Activated CD8-positive, alpha-beta memory T cell treated with anti-CD3 and anti-CD28 coated beads, Interleukin-2, amount 50 U/mL, for 1 hour (primary cell): Measurements from ENCODE around the gene LIPC.

Experiments
- DNase-seq: peaks from one replicate; pipeline ENCODE4 v3.0.0-alpha.2; 2020; ENCODE audit errors: extremely low read depth

The LIPC gene

DNA sequence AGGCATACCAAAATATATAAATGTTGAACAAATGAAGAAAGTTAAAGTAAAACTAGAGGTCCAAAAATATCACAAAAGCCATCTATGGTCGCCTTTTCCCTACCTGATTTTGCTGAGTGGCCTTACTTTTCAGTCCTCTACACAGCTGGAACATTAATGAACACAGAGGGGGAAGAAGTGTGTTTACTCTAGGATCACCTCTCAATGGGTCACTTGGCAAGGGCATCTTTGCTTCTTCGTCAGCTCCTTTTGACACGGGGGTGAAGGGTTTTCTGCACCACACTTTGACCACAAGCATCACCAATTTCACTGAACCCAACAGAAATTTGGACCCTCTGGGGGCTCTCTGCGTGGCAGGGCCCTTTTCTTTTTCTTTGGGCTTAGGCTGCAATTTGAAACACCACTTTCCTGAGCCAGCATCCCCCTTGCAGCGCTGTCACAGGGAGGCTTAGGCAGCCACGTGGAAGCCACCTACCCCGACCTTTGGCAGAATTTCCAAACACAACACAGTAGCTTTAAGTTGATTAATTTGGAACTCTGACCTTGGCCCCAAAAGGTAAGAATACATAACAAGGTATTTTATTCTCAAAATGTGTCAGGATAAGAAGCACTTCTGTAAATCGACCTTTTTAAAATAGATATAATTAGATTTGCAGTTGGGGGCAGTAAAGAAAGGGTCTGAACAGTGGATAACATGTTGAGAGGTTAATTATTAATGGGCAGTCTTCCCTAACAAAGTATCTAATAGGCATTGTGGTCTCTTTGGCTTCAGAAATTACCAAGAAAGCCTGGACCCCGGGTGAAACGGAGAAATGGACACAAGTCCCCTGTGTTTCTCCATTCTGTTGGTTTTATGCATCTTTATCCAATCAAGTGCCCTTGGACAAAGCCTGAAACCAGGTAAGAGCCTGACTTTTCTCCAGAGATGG, at the start of gene LIPC:
Gene LIPC, plus strand, starts transcription at position 771 of the 929 bp plus-strand sequence. Its CDS starts 42 bp downstream, at position 813.
- DNase-seq, result no peak

DNA sequence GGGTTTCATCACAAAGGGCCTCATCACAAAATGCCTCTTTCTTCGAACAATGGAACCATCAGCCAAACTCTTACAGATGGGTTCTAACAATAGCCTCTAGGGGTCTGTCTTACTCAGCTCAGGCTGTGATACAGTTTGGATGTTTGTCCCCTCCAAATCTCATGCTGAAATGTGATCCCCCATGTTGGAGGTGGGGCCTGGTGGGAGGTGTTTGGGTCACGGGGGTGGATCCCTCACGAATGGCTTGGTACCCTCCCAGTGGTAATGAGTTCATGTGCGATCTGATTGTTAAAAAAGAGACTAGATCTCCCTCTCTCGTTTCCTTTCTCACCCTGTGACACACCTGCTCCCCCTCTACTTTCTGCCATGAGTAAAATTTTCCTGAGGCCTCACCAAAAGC, 47.9 kb upstream of the LIPC start:
- DNase-seq, result no peak

DNA sequence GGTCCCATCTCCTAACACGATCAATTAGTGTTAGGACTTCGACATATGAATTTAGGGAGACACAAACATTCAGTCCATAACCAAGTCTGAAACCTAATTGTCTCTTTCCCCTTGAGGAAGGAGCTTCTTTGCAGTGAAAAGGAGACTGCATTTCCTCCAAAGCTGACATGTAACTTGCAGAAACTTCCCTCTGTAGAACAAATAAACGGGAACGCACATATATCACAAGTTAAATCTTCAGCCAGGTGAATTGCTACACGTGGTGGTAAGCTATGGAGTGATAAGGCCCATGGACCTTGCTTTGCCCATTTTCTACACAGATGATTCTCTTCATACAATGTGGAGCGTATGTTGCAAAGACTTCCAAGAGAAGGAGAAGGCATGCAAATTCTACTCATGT, 47.1 kb upstream of the LIPC start:
- no peak for DNase-seq

DNA sequence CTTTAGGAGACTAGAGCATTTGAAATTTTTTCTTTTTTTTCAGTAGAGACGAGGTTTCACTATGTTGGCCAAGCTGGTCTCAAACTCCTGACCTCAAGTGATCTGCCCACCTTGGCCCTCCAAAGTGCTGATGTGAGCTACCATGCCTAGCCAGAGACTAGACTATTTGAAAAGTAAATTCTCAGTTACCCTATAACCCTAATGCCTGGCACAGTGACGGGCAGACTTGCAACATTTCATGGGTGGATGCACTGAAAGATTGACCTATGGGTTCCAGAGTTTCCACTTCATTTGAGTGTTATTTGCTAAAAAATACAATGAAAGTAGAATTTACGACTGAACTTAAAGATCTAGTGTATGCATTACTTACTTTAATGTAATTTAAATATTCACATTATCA, 45.7 kb upstream of the LIPC start:
- DNase-seq, result no peak

DNA sequence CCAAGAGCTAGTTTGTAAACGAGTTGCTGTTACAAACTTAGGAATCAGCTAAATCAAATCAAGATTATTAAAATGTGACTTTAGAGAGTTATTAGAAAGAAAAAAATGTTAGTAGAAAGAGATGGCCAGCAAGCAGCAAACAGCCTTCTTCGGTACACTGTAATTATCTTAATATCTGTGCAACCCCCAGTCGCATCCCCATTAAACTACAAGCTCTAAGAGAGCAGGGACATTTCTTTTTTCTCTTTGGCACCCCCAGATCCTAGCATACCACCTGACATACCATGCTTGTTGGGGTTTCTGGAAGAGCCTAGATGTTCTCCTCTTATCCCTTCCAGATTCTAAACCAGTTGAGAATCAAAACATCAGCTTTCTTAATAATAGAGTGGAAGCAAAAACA, 45.1 kb upstream of the LIPC start:
- DNase-seq, result no peak

DNA sequence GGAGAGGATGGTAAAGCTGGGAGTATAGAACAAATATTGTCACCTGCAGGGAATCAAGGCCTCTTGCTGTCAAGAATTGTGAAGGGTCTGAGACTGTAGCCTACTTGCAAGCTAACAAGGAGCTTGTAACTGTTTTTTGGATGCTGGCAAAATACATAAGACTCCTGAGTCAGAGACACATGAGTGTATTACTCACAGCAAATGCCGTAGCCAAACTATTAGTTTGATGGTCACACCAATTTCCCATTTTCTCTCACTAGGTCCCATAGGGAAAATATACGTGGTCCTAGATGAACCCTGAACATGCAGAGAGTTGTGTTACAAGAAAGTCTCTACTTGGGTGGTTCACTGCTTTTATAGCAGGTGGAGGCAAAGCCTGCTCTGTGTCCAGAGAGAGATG, 44.7 kb upstream of the LIPC start:
- no peak for DNase-seq

DNA sequence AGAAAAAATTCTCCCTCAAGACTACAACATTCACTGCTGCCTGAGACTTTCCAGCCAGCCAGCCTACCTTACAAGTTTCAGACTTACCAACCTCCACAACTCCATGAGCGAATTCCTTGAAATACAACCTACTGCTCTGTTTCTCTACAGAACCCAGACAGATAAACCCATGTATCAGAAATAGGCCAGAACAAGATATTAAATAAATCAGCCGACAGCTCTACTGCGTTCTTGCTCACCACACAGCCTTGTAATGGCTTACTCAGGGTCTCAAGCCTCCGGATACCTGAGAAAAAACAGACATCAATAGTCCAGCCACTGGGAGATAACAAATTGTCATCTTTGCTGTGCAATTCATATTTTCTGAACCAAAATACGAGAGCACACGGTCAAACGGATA, 43.6 kb upstream of the LIPC start:
- no peak for DNase-seq

DNA sequence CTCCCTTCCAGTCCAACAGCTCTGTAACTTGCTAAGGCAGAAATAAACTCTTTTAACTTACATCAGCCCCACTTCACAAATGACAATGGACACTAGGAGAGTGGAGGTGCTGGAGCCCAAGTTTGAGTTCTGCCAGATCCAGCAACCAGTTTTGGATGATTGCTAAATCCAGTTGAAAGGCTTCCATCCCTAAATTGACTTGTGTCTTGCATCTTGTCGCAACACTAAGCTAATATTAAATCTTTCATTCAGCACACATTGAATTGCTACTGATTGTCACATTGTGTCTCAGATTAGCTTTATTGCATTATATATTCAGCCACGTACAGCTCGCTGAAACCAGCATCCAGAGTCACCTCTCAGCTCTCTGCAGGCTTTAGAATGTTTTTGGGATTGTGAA, 41.7 kb upstream of the LIPC start:
- no peak for DNase-seq

DNA sequence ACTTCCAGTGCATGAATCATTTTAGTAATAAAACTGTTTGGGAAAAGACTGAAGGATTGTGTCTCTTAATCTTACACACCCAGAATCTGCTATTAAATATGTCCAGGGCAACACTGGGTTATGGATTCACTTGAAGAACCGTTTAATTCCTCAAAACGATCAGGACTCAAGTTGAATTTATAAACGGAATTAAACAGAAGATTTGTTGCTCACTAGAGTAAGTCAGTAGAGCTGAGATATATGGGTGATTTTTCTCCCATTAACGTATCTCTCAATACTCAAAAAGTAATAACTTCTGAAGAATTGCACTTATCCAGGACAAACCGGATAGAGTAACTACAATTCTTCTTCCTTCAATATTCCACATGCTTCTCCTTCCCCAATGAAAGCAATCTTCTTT, 41.1 kb upstream of the LIPC start:
- no peak for DNase-seq

DNA sequence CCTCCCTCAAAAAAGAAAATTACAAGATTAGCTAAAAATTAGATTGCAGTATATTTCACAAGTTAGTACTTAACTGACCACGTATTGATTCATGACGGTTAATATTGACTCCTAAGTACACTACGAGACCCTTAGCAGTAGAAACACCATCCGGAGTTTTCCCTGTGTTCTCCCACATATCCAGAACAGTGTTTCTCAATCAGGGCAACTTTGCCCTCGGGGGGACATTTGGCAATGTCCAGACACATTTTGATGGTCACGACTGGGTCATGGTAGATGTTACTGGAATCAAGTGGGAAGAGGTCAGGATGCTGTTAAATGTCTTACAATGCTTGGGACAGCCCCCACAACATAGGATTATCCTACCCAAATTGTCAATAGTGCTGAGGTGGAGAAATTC, 40.7 kb upstream of the LIPC start:
- no peak for DNase-seq

DNA sequence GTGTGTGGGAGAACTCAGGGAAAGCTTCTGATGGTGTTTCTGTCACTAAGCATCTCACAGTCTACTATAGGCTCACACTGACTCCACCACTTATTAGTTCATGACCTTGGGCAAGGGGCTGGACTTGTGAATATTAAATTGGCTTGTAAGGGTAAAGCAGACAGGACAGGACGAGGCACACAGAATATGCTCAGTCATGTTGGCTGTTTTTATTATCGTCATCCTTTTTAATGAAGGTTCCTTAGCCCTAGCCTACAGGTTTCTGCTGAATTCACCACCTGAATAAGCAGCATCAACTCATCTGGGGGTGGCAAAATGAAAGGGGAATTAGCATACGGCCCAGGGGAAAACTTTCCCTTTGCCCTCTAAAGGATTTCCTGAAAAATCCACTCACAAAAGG, 39.6 kb upstream of the LIPC start:
- DNase-seq, result no peak

DNA sequence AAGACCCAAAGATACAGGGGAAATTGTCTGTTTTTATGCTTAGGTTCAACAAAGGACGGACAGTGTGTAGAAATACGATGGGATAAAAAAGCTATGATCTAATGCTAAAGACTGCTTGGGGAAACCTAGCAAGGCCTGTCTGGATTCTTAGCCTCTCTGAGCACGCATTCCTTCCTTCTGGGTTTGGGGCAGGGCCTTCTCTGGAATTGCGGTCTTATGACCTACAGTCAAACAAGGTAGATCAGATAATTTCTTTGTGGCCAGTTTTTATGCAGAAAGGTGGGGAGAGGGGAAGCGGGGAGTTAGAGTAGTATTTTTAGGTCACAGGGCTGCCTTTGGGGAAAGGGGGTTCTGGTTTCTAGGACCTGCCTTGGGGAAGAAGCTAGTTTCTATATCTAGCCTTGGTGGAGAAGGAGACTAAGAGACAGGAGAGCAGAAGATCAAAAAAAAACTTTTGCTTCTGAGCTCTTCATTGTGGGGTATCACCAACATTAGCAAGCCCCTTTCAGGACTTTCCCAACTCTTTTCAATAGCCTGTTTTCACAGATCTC, 39.1 kb upstream of the LIPC start:
- DNase-seq, result no peak

DNA sequence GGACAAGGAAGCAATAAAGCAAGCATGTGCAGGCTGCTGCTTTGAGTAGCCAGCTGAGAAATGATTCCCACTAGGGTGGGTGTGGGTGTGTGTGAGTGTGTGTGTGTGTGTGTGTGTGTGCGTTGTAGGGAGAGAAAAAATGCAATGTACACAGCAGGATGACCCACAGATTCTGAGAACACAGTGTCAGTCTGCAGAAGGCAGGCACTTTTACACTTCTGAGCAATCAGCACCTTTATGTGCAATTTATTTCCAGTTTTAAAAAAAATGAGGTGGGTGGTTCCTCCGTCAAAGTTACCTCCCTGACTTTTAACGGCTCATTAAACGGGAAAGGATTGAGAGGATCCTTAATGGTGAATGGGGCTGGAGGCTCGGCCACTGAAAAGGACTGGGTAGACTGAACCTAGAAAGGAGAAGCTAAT, 38.5 kb upstream of the LIPC start:
- no peak for DNase-seq

DNA sequence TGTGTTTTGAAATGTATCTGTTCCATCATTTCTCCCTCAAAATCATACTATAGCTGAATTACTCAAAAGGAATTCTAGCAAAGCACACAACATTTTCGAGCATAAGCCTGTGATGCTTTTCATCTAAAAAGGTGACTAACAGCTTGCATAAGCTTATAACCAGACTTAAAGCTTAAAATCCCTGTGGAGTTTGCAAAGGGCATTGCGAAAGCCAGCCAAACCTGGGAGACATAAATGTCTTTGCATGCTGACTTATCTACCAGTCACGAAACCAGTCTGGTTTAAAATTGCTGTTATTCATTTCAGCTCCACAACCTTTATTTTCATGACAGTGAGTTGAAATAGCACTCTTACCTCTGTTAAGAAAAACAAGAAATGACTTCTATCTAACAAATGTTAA, 35.6 kb upstream of the LIPC start:
- no peak for DNase-seq

DNA sequence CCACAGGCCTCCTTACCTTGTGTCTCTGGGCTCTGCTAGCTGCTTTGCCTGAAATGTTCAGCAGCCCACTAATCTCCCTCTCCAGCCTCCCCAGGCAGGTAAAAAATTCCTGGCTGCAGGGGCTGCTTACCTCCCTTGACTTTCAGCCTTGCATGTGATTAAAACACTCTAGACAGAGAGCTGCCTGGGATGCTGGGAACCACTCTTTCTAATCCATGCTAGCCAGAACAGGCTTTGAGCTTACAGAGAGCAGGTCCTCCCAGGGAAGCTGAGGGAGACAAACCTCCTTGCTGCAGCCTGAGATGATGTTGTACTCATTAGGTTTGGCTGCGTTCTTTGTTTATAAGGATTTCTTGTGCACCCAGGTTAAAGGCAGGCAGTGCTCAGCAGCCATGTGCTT, 33.7 kb upstream of the LIPC start:
- no peak for DNase-seq

DNA sequence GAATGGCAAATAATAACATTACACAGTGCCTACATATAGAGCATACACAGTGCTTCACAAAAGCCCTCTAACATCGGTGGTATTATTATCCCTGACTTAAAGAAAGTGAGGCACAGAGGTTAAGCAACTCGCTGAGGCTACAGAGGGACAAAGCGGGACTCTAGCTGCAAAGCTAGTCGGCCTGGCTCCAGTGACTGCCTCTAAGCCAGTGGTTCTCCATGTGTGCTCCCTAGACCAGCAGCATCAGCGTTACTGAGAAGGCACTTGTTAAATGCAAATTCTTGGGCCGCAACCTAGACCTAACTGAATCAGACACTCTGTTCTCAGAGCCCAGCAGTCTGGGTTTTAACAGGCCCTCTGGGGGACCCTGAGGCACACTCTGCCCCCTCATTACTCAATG, 33.1 kb upstream of the LIPC start:
- no peak for DNase-seq

DNA sequence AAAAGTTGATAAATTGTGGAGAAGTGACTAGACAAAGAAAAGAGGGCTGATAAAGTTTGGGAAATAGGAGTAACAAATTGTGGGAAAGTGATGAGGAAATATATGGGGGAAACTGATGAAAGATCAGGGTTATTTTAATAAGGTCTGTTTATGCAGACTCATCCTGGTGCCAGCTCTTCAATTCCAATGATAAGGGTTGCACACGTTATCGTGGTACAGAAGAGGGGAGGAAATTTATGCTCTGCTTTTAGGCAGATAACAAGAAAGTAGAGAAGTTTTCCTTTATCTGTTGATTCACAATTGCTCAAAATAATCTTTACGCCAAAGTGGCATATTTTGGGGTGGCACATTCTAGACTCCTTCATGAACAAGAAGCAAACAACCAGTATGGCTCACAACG, 32.1 kb upstream of the LIPC start:
- no peak for DNase-seq

DNA sequence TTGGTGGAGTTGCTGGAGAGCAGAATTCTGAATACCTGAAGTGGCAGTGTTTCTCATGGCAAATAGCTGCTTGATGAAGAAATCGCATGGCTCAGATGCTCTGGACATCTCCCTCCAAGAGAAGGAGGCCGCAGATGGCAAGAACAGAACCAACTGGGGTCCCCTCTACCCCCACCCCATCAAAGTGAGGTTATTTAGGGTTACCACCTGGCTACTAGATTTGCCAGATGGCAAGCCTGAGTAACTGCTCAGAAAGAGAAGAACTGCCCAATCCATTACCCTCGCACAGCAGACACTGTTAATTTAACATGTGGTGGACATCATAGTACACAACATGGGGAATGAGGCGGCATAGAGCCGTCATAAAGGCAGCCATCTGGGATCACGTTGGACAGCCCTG, 30.5 kb upstream of the LIPC start:
- DNase-seq, result no peak

DNA sequence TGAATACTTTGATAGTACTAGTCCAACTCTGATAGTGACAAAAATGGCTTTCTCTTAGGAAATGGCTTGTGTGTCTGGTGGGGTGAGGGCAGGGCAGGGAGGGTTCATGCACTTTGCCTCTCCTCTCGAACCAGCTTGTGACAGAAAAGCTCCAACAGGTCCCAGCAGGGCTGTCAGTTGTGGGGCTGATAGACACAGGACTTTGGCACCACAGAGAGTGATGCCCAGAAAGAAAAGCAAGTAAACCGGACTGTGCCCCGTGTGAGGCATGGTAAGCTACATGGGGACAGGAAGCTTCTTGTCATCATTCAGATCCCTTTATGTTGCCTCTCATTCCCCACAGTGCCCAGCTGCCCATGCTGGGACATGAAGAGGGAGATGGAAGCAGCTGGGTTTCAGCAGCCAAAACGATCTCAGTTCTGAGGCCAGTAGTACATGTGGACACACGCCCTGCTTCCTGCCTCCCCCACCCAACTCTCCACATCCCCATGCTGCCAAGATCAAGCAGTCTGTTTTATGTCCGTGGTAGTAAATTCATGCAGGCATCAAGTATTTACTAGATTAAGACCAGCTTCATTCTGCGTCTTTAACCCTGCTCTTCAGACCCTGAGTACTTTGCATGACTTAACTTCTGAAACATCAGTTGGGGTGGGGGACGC, 29.7 kb upstream of the LIPC start:
- no peak for DNase-seq

DNA sequence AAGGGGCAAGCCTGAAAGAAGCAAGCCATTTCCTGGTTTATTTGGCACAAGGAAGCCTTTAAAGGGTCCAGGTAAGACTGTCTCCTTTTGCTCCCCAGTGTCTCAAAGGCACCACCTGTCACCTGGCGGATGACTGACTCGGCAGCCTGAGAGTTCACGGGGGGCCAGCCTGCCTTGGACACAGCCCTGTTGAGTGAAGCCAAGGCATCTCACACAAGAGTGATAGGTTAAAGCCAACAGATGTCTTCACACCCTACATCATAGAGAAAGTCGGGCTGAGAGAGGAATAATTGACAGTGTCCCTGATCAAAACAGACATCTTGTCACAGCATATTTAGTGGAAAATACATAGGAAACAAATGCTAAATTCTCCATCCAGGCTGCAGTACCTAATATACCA, 28.2 kb upstream of the LIPC start:
- DNase-seq, result no peak

DNA sequence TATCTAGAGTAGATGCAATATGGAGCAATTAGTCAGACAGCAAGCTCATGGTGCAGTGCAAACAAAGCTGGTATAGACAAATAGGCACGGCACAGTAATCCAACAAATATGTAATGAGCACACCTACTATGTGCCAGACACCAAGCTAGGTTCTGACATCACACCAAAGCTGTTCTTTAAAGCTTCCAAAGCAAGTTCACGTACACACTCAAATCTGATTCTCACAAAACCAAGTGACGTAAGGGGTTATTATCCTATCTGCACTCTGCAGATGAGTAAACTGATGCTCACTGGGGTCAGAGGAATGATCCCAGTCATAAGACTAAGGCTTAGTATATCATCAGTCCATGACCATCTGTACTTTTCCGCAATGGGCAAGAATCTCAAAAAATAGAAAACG, 27.8 kb upstream of the LIPC start:
- no peak for DNase-seq

DNA sequence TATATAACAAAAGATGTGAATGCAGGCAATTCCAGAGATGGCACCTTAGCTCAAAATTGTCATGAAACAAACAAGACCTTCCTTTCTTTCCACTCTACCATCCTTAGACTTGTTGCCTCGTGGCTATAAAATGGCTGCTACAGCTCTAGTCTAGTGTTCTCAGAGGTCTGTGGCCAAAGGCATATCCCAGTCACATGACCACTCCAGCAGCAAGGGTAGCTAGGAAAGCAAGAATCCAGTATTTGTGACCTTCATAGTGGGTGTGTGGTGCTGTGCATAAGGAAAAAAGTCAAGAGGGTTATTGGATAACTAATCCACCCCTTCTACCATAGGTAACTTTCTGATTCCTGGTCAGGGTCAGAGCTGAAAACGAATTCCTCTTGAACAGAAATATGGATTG, 27.1 kb upstream of the LIPC start:
- no peak for DNase-seq

DNA sequence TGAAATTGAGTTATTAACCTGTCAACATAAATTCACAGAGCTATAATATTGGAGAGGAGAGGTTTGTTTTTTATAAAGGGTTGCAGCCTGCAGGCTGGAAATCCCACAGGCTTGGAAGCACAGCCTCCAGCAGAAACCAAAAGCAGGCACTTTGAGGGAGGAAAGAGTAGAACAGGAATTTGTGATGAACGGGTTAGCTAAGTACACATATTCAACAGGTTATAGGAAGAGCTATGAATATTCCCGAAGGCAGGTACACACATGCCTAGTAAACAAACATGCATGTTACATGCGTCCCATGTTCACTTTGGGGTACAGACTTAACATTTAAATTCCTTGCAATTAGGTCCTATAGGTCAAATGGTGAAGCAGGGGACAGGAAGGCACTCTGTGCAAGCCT, 25.9 kb upstream of the LIPC start:
- DNase-seq, result no peak
